NB4 (cell line): ENCODE measurements around the gene ZSWIM1.
A peak's percentile ranks its signal among the peaks of the same experiment; 100 is the strongest.

Source experiments
- DNase-seq: peaks from one replicate; pipeline ENCODE4 v3.0.0; 2010; ENCODE audit warnings: low read depth
- H3K4me3 ChIP-seq: one replicate; pipeline ENCODE4 v1.5.1; 2011; ENCODE audit warnings: mild to moderate bottlenecking, low read depth, low read length, moderate library complexity
- CTCF ChIP-seq: IDR thresholded peaks from one replicate; pipeline ENCODE4 v1.5.1; 2012; ENCODE audit warnings: low read depth, low read length
- MAX ChIP-seq: IDR thresholded peaks from 2 replicates; pipeline ENCODE4 v1.6.1; 2011; ENCODE audit warnings: low read depth, low read length
- MYC ChIP-seq: IDR thresholded peaks from 2 replicates; pipeline ENCODE4 v1.6.1; 2011; ENCODE audit warnings: low read depth, low read length
- POLR2A ChIP-seq: IDR thresholded peaks from 2 replicates; pipeline ENCODE4 v1.6.1; 2011; ENCODE audit warnings: mild to moderate bottlenecking; ENCODE audit not compliant: insufficient read length; ENCODE audit errors: extremely low read depth

Gene ZSWIM1

GRCh38 chr20:45905505-45906079 is 24.6 kb downstream of the ZSWIM1 start:
- DNase-seq: no peak
- TF ChIP-seq CTCF (no peak), POLR2A (no peak), MAX (no peak), MYC (no peak)

GRCh38 chr20:45907219-45907948 is 26.4 kb downstream of the ZSWIM1 start:
- TF ChIP-seq MYC (no peak), MAX (no peak), CTCF (no peak), POLR2A (no peak)
- H3K4me3 ChIP-seq: no peak overlapping the region
- DNase-seq: no peak

More at GRCh38 chr20:45905505-45906079, 24.6 kb downstream of the ZSWIM1 start:
- no peak overlapping the region for H3K4me3 ChIP-seq

- no peak for TF ChIP-seq POLR2A
- no peak for TF ChIP-seq MAX
- TF ChIP-seq MYC: no peak
- no peak for TF ChIP-seq CTCF
- no peak for DNase-seq
- no peak overlapping the region for H3K4me3 ChIP-seq
Measured at GRCh38 chr20:45908084-45908483, 27.1 kb downstream of the ZSWIM1 start.

GRCh38 chr20:45909336-45909808 is 28.3 kb downstream of the ZSWIM1 start:
- TF ChIP-seq CTCF (no peak), POLR2A (no peak), MAX (no peak), MYC (no peak)
- H3K4me3 ChIP-seq: no peak overlapping the region
- no peak for DNase-seq

GRCh38 chr20:45909817-45910669 is 29.0 kb downstream of the ZSWIM1 start:
- DNase-seq: peak; percentile 43
- H3K4me3 ChIP-seq: peak overlapping the region; percentile 21
- no peak for TF ChIP-seq MYC
- TF ChIP-seq POLR2A: no peak
- no peak for TF ChIP-seq CTCF
- TF ChIP-seq MAX: no peak
